ENCODE results near the gene CCDC60. TPM values are rescaled to one million over a fixed set of nuclear protein-coding genes. Genes with fewer than 3 reads are reported as not detected.

CCDC60 gene
- total and polyA plus RNA-seq, 2 of the 13 experiments (the other 11 are each of a cell fraction or from before 2014, with no cell fraction given): not detected

- no peaks in the 10 kb centered on the region for H4K20me1 ChIP-seq (ENCODE audit: insufficient read depth, low read length)
- POLR2A ChIA-PET: no interaction called here
- FAIRE-seq (no peak), DNase-seq (ENCODE audit: low spot score) (no peak), ATAC-seq (no peak)
- H2AFZ ChIP-seq (ENCODE audit: low read length): no peak overlapping the region
- no peaks in the 10 kb centered on the region for H3K79me2 ChIP-seq (ENCODE audit: insufficient read depth, low read length)
- intact Hi-C loops (cut with micrococcal nuclease; ENCODE audit: unreplicated experiment) (no loop called here), in situ Hi-C loops (cut with HindIII; ENCODE audit: extremely low pct_ligation_motif_present, low pct_unique_long_range_greater_than_20kb) (no loop called here)
- no peaks in the 10 kb centered on the region for H3K4me1 ChIP-seq (ENCODE audit: insufficient read depth, low read length)
- no peaks in the 10 kb centered on the region; a peak in 1 of 5 replicates for H3K27me3 ChIP-seq (ENCODE audit: control insufficient read depth in 1 of 2, insufficient read depth in 2 of 2, low read length in 2 of 2)
- no peak overlapping the region for H3K4me2 ChIP-seq (ENCODE audit: low read depth, low read length)
- no peak overlapping the region for H3K4me3 ChIP-seq (replicated peaks in 1 of 3; ENCODE audit: insufficient read depth in 1 of 3, low read depth in 2 of 3, low read length in 3 of 3)
- no TSS peak for BruUV-seq (replicated peaks)
- TF ChIP-seq ZNF256 (CRISPR knock-in tag; conservative IDR thresholded peaks at IDR 0.05) (no peak), ZNF225 (CRISPR knock-in tag; IDR thresholded peaks at IDR 0.05) (no peak), FLYWCH1 (CRISPR knock-in tag; IDR thresholded peaks at IDR 0.05) (no peak), ZNF615 (CRISPR knock-in tag; IDR thresholded peaks at IDR 0.05; ENCODE audit: borderline replicate concordance) (no peak), ZNF724P (CRISPR knock-in tag; IDR thresholded peaks at IDR 0.05; ENCODE audit: borderline replicate concordance) (no peak)
- no peak overlapping the region for H3K27ac ChIP-seq (ENCODE audit: extremely low read length, insufficient read depth, low read length)
- WGBS (ENCODE audit: low lambda C conversion rate): 29% methylated on average over 11 of the region's 11 CpGs
- H3K9ac ChIP-seq (ENCODE audit: insufficient read depth, low read depth, low read length): no peak overlapping the region
- H3K36me3 ChIP-seq (replicated peaks in 1 of 2; ENCODE audit: control insufficient read depth in 1 of 2, insufficient read depth in 2 of 2, low read length in 2 of 2): no peaks in the 10 kb centered on the region
- no peaks in the 10 kb centered on the region for H3K9me3 ChIP-seq (ENCODE audit: low read length)
- CTCF ChIA-PET (ENCODE audit: low intra/inter-chr PET ratio, low total read pairs): no interaction called here
Observed at GRCh38 chr12:119338593-119339363, 4.2 kb downstream of the CCDC60 start.

GRCh38 chr12:119340578-119340977, 6.0 kb downstream of the CCDC60 start:
- FAIRE-seq: no peak
- Histone ChIP-seq H3K4me1 (ENCODE audit: insufficient read depth, low read length) (no peaks in the 10 kb centered on the region), H2AFZ (ENCODE audit: low read length) (no peak overlapping the region), H3K4me2 (ENCODE audit: low read depth, low read length) (no peak overlapping the region), H3K9me3 (ENCODE audit: low read length) (no peaks in the 10 kb centered on the region), H3K9ac (ENCODE audit: insufficient read depth, low read depth, low read length) (no peak overlapping the region), H3K27me3 (ENCODE audit: control insufficient read depth in 1 of 2, insufficient read depth in 2 of 2, low read length in 2 of 2) (no peaks in the 10 kb centered on the region), H3K4me3 (replicated peaks in 1 of 3; ENCODE audit: insufficient read depth in 1 of 3, low read depth in 2 of 3, low read length in 3 of 3) (no peak overlapping the region), H3K36me3 (replicated peaks in 1 of 2; ENCODE audit: control insufficient read depth in 1 of 2, insufficient read depth in 2 of 2, low read length in 2 of 2) (no peaks in the 10 kb centered on the region), H4K20me1 (ENCODE audit: insufficient read depth, low read length) (no peaks in the 10 kb centered on the region), H3K79me2 (ENCODE audit: insufficient read depth, low read length) (no peaks in the 10 kb centered on the region), H3K27ac (ENCODE audit: extremely low read length, insufficient read depth, low read length) (no peak overlapping the region)
- CTCF ChIA-PET (ENCODE audit: low intra/inter-chr PET ratio, low total read pairs): no interaction called here
- ATAC-seq: no peak
- DNase-seq (ENCODE audit: low spot score): no peak
- intact Hi-C loops (cut with micrococcal nuclease; ENCODE audit: unreplicated experiment): no loop called here
- no peak for TF ChIP-seq ZNF556 (CRISPR knock-in tag; IDR thresholded peaks at IDR 0.05; ENCODE audit: borderline replicate concordance)
- peak; percentile 79 for TF ChIP-seq ATF7 (IDR thresholded peaks at IDR 0.05)
- no peak for TF ChIP-seq ATF7 (CRISPR knock-in tag; IDR thresholded peaks at IDR 0.05)
- TF ChIP-seq SNRNP70 (IDR thresholded peaks at IDR 0.05; ENCODE audit: low read depth, low read length): no peak
- TF ChIP-seq CREB1 (IDR thresholded peaks at IDR 0.05): peak; percentile 82
- no peak for TF ChIP-seq CREB1 (CRISPR knock-in tag; IDR thresholded peaks at IDR 0.05)
- TF ChIP-seq CEBPB (IDR thresholded peaks at IDR 0.05; ENCODE audit: borderline replicate concordance, low read depth, low read length): no peak
- no peak for TF ChIP-seq ZBTB46 (CRISPR knock-in tag; IDR thresholded peaks at IDR 0.05; ENCODE audit: borderline replicate concordance)
- TF ChIP-seq KDM4B (CRISPR knock-in tag; IDR thresholded peaks at IDR 0.05): no peak
- no peak for TF ChIP-seq ZNF792 (CRISPR knock-in tag; IDR thresholded peaks at IDR 0.05)
- no TSS peak for BruUV-seq (replicated peaks)
- WGBS (ENCODE audit: low lambda C conversion rate): 18% methylated on average over 7 of the region's 7 CpGs
- in situ Hi-C loops (cut with HindIII; ENCODE audit: extremely low pct_ligation_motif_present, low pct_unique_long_range_greater_than_20kb): no loop called here
- POLR2A ChIA-PET: no interaction called here
